ENCODE measurements around the gene KIAA0040. TPM values are rescaled to one million over a fixed set of nuclear protein-coding genes. Genes with fewer than 3 reads are reported as not detected.

Gene KIAA0040
- total RNA-seq, 1 experiment from 2014 or later, result 5.0 TPM

GRCh38 chr1:175168782-175169181 lies 23.8 kb downstream of the KIAA0040 start:
- no peaks in the 10 kb centered on the region for H3K4me1 ChIP-seq (ENCODE audit: insufficient read depth, low read length)
- H3K27ac Mint-ChIP-seq, result no peak overlapping the region
- H2BK12ac ChIP-seq (ENCODE audit: insufficient read length, low read depth, low read length), result no peak overlapping the region
- no peak overlapping the region for H3K56ac ChIP-seq (ENCODE audit: insufficient read length, low read depth, low read length)
- no peak overlapping the region for H4K8ac ChIP-seq (replicated peaks; ENCODE audit: insufficient read length, low read depth, low read length)
- peaks cover 0 to 3% (median 0%) of the 10 kb centered on the region in 3 experiments; a peak in 3 of 7 replicates for H3K36me3 Mint-ChIP-seq (ENCODE audit: insufficient read depth in 1 of 3, low read depth in 3 of 3)
- H3T11ph ChIP-seq (ENCODE audit: low read length), result no peak overlapping the region
- no peaks in the 10 kb centered on the region for H3K79me2 ChIP-seq (ENCODE audit: insufficient read depth, low read length)
- H4K91ac ChIP-seq (ENCODE audit: insufficient read length, low read depth, low read length), result no peak overlapping the region
- WGBS (ENCODE audit: extremely low coverage, insufficient read length, low lambda C conversion rate), result no CpG with 5 or more reads among the region's 4 CpGs
- H3K23me2 ChIP-seq (ENCODE audit: insufficient read length, low read depth, low read length, poor library complexity, severe bottlenecking), result no peaks in the 10 kb centered on the region
- no peaks in the 10 kb centered on the region for H3K27me3 ChIP-seq (ENCODE audit: insufficient read depth, low read length)
- H3K4me1 Mint-ChIP-seq, result peaks cover 0 to 1% of the 10 kb centered on the region in 2 experiments; a peak in 2 of 4 replicates
- H4K20me1 ChIP-seq (ENCODE audit: control insufficient read depth, insufficient read depth, insufficient read length), result no peaks in the 10 kb centered on the region
- no peak overlapping the region for H3K4me2 ChIP-seq (ENCODE audit: insufficient read depth, insufficient read length, low read length)
- no peak overlapping the region for H2AFZ ChIP-seq (ENCODE audit: low read length)
- TF ChIP-seq, protein P1, sequence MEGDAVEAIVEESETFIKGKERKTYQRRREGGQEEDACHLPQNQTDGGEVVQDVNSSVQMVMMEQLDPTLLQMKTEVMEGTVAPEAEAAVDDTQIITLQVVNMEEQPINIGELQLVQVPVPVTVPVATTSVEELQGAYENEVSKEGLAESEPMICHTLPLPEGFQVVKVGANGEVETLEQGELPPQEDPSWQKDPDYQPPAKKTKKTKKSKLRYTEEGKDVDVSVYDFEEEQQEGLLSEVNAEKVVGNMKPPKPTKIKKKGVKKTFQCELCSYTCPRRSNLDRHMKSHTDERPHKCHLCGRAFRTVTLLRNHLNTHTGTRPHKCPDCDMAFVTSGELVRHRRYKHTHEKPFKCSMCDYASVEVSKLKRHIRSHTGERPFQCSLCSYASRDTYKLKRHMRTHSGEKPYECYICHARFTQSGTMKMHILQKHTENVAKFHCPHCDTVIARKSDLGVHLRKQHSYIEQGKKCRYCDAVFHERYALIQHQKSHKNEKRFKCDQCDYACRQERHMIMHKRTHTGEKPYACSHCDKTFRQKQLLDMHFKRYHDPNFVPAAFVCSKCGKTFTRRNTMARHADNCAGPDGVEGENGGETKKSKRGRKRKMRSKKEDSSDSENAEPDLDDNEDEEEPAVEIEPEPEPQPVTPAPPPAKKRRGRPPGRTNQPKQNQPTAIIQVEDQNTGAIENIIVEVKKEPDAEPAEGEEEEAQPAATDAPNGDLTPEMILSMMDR (conservative IDR thresholded peaks at IDR 0.05), result no peak
- H3K4ac ChIP-seq (ENCODE audit: low read depth, low read length), result no peak overlapping the region
- H2BK5ac ChIP-seq (ENCODE audit: insufficient read length, low read length), result no peak overlapping the region
- no peak overlapping the region for H4K5ac ChIP-seq (ENCODE audit: insufficient read length, low read depth, low read length)
- no peaks in the 10 kb centered on the region for H3K9me3 Mint-ChIP-seq
- H3K79me1 ChIP-seq (ENCODE audit: insufficient read depth, low read depth, low read length, poor library complexity, severe bottlenecking), result no peaks in the 10 kb centered on the region
- no peak overlapping the region for H3K27ac ChIP-seq (ENCODE audit: insufficient read length, low read depth, low read length)
- H3K4me3 Mint-ChIP-seq, result no peak overlapping the region
- H3K14ac ChIP-seq (ENCODE audit: insufficient read depth, low read length), result no peak overlapping the region
- no peak overlapping the region for H3K18ac ChIP-seq (ENCODE audit: insufficient read length, low read depth, low read length)
- no peak overlapping the region for H2BK15ac ChIP-seq (ENCODE audit: low read depth, low read length)
- H3K9ac ChIP-seq (ENCODE audit: extremely low read depth, insufficient read length, low read length), result no peak overlapping the region
- H2AK5ac ChIP-seq (ENCODE audit: insufficient read length, low read length), result no peak overlapping the region
- H2BK120ac ChIP-seq (ENCODE audit: low read depth, low read length, poor library complexity, severe bottlenecking), result no peak overlapping the region
- no peak for DNase-seq
- H3K27me3 Mint-ChIP-seq (ENCODE audit: low read depth), result no peaks in the 10 kb centered on the region
- H3K9me3 ChIP-seq (ENCODE audit: control insufficient read depth, low read depth, low read length), result no peaks in the 10 kb centered on the region
- H3K23ac ChIP-seq (ENCODE audit: insufficient read length, low read depth, low read length), result no peak overlapping the region
- H2BK20ac ChIP-seq (ENCODE audit: low read depth, low read length, poor library complexity, severe bottlenecking), result no peak overlapping the region

Data from H9 (cell line).